Stimulated activated CD4-positive, alpha-beta T cell treated with anti-CD3 and anti-CD28 coated beads, Interleukin-2, amount 100 ng/mL, for 48 hours (primary cell): ENCODE measurements around the gene RPS29.

ENCODE experiments used
- DNase-seq, 2 donors: peaks; one replicate each; pipeline ENCODE4 v3.0.0-alpha.2; 2020

The RPS29 gene

DNA sequence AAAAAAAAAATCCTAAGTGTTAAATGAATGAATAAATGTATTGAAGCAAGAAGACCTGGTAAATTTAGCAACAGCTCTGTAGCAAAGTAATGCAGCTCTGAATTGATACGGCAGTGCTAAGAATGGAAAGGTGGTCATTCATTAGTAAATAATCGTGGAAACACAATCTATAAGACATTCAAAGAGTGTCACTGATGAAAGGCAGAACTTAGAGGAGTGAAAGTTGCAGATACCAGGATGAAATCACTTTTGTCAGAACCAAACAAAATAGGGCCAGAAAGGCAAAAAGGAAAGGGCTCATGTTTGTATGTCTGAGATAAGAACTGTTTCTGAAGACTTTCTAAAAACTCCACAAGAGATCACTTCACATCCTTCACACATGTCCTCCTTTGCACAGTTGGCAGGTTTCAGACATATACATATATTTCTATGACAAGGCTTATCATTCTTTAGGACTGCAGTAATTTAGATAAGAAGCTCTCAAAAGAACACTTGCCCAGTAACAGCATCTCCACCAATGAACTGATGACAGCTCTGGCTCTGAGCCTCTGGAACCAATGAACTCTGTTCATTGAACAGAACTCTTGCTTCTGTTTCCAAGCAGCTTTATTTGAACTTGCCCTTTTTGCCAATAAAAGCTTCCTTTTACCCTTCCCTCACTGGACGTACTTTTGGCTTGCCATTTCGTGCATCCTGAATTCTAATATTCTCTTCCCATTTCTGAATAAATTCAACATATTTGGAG lies 8.3 kb upstream of the RPS29 start:
- no peak for DNase-seq

DNA sequence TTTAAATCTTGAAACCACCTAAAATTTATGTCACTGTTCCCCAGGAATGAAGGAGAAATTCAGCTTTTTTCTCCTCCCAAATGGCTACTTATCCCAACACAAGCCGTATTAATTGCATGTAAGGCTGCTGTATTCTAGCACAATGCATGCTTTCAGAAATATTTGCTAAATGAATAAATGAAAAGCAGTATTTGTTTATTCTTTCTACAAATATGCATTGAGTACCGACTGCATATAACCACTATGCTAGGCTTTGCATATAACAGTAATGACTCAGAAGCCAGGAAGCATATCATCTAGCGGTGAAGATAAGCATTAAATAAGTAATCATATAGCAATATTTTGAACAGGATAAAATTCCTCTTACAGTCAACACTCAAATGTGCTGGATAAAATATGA lies 6.8 kb upstream of the RPS29 start:
- DNase-seq: no peak

DNA sequence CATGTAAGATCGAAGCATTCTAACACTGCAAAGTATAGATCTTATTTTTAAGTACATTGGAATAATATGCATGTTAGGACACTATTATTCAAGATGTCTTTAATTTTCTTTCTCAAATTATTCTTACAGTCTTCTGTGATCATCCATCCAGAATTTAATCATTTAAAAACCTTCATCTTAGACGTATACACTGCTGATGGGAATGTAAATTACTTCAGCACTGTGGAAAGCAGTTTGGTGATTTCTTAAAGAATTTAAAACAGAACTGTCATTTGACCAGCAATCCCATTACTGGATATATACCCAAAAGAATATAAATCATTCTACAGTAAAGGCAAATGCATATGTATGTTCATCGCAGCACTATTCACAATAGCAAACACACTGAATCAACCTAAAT lies 3.2 kb upstream of the RPS29 start:
- DNase-seq: no peak

DNA sequence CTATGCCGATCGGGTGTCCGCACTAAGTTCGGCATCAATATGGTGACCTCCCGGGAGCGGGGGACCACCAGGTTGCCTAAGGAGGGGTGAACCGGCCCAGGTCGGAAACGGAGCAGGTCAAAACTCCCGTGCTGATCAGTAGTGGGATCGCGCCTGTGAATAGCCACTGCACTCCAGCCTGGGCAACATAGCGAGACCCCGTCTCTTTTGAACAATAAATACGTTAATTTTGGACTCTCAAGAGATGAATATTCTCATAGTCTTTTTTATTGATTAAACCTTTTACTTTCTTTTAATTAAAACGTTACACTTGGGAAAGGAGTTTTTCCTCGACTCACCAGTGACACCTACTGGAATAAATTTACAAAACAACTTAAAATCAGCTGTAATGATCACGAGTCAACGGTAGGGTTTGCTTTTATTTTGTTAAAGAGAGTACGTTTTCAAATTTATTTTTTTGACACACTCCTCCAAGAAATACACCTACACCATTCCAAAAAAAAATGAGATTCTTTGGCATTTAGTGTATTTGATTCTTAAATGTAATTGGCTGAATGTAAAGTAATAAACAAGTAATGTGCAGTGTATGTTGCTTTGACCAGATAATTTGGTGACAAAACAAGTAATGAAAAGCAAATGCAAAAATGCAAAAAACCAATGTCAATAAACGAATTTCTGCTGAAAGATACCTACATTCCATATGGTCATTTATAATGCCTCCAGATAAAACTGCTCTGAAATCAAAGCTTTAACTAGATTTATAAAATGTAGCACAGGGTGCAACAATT lies 687 bp upstream of the RPS29 start:
- peak in 1 of 2 donors; percentile 40 for DNase-seq

DNA sequence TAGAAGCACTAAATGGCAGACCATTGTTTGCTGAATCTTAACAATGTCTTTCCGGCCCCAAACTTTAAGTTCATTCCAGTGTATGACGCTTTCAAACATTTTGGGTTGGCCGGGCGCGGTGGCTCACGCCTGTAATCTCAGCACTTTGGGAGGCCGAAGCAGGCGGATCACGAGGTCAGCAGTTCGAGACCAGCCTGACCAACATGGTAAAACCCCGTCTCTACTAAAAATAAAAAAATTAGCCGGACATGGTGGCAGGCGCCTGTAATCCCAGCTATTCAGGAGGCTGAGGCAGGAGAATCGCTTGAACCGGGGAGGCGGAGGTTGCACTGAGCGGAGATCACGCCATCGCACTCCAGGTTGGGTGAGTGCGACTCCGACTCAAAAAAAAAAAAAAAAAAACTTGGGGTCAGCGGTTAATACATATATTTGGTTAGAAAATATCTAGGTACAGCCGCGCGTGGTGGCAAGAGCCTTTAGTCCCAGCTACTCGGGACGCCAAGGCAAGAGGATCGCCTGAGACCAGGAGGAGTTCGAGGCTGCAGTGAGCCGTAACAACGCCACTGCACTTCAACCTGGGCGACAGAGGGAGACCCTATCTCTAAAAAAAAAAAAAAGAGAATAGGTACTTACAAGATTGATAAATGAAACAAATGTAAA lies 1.1 kb downstream of the RPS29 start:
- peak in 1 of 2 donors; percentile 25 for DNase-seq

DNA sequence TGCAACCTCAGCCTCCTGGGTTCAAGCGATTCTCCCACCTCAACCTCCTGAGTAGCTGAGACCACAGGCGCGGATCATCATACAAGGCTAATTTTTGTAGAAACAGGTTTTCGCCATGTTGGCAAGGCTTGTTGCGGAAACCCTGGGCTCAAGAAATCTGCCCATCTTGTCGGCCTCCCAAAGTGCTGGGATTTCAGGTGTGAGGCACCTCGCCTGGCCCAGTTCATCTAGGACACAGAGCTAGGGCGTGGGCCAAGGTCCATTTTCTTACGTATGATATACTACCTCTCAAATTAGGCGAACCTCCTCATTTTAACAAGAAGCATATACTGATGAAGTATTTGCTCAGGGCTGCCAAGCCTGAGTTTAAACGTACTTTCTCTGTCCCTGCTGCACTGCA lies 2.1 kb downstream of the RPS29 start:
- DNase-seq: no peak

DNA sequence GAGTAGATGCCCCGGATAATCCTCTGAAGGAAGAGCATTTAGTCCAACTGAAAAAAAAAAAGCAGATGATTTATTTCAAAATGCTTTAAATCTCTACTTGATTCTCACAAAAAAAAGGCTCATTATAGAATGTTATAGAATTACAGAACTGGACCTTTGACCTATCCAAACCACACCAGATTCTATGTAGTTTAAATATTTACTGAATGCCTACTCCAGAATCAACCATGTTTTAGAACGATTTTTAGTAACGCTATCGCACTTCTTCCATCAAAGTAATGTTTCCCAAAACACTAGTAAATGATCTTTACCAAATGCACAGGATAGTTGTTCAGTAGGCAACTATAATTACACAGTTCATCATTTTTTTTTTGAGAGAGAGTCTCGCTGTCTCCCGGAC lies 2.6 kb downstream of the RPS29 start:
- no peak for DNase-seq

DNA sequence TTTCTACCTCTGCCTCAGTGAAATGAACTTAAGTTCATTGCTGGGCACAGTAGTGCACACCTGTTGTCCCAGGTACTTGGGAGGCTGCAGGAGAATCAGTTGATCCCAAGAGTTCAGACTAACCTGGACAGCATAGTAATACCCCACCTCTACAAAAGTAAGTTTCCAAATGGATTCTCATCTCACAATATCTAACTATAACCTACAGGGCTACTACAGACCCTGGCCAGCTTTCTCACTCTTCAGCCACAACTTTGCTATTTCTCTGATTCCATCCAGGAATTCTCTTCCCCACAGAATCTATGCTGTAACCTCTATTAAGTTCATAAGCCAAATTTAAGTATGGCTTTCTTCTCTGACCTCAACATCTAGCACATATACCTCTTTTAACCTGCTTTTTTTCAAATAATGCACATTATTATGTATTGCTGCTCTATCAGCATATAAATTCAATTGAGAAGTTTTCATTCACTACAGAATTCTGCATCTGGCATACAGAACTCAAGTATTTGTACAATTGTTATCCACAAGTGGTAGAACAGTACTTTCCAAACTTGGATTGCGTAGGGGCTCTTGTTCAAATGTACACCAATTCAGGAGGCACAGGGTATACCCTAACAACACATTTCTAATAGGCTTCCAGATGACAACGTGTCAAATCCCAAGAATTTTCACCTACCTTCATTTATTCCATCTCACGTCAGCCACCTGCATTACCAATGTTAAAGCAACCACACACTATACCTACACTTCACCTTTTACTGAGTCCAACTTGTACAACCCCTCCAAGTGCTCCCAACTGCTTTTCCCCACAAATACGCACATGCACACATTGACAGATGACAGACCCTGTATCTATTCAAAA lies 3.8 kb downstream of the RPS29 start:
- no peak for DNase-seq

DNA sequence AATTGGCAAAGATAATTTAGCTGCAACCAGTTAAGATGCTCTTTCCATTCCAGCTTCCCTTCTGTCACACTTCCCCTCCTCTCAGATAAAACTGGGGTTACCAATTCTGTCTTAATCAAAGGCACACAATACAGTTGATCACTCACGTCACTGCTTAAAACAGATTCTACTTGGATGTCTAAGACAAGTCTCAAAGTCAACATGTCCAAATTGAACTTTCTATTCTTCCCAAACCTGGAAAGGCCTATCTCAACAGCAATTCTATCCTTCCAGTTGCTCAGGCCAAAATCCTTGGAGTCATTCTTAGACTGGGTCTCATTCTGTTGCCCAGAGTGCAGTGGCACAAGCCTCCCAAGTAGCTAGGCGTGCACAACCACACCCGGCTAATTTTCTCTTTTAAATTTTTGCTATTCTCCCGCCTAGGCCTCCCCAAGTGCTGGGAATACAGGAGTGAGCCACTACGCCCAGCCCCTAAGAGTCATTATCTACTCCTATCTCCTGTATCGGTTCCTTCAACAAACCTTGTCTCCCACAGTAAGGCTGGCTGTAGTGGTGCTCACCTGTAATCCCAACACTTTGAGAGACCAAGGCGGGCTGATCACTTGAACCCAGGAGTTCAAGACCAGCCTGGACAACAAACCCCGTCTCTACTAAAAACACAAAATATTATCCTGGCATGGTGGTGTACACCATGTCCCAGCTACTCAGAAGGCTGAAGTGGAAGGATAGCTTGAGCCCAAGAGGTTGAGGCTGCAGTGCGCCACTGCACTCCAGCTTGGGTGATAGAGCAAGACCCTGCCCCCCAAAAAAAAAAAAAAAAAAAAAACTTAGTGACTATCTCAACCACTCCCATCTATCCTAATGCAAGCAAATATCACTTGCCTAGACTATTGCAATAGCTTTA lies 4.7 kb downstream of the RPS29 start:
- no peak for DNase-seq

DNA sequence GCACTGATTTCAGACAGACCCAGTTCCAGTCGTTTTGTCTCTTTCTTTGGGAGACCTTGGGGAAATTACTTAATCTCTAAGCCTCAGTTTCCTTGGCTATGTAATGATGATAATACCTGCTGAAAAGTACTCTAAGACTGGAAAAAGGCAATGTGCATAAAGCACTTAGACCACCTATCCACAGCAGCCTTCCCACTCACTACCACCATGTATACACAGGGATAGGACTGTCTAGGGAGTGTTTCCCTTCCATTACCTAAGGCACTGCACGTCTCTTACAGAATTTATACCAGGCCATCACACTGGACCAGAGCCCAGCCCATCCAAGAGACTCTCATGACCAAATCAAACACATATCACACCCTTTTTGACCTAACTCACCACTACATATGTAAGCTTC lies 6.3 kb downstream of the RPS29 start:
- DNase-seq: no peak

DNA sequence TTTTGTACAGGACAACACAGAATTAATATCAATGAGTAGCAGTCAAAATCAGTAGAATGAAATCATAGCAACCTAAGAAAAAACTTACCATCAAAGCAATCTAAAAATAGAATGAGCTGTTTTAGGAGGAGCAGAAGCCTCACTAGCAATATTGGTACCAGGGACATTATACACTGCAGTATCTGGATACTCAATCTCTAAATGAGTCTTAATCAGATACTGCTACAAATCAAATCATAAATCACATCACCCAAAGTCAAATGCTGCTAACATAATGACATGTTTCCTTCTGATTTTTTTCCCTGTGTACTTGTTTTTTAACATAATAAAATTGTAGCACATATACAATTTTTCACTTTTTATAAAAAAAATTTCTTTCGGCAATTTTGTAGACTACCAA lies 8.0 kb downstream of the RPS29 start:
- DNase-seq: no peak

DNA sequence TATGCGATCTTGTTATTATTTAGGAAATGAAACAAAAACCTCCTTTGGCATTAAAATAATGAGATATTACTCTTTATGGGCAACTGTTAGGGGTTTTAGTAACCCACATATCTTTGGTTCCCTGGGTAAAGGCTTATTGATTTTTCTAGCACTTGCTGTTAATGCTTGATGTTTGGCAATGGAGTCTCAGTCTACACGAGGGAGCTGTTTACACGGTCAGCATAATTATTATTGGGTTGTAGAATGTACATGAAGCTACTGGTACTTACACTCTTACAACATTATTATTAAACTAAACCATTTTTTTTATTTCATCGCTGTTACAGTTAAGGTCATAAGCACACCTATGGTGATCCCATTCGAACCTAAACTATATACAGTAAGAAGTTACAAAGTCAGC lies 12.1 kb downstream of the RPS29 start:
- no peak for DNase-seq

DNA sequence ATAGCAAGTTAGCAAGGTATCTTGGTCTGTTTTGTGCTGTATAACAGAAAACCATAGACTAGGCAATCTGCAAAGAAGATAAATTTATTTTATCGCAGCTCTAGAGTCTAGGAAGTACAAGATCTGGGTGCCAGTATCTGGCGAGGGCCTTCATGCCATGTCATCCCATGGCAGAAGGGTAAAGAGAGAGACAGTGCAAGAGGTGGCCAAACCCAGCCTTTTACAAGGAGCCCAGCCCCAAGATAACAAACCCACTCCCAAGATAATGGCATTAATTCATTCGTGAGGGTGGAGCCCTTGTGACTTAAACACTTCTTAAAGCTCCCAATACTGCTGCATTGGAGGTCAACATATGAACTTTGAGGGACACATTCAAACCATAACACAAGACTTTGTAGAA lies 16.9 kb downstream of the RPS29 start:
- DNase-seq: no peak

DNA sequence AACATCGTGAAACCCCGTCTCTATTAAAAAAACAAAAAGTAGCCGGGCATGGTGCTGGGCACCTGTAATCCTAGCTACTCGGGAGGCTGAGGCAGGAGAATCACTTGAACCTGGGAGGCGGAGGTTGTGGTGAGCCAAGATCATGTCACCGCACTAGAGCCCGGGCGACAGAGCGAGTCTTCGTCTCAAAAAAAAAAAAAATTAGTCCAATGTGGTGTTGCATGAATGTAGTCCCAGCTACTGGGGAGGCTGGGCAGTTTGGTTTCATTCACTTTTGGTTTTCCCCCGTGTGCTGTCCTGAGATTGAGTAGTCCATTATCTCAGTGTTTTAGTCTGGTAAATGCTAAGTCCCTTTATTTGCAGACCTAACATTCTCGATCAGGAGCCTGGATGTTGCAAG lies 19.5 kb downstream of the RPS29 start:
- DNase-seq: no peak

DNA sequence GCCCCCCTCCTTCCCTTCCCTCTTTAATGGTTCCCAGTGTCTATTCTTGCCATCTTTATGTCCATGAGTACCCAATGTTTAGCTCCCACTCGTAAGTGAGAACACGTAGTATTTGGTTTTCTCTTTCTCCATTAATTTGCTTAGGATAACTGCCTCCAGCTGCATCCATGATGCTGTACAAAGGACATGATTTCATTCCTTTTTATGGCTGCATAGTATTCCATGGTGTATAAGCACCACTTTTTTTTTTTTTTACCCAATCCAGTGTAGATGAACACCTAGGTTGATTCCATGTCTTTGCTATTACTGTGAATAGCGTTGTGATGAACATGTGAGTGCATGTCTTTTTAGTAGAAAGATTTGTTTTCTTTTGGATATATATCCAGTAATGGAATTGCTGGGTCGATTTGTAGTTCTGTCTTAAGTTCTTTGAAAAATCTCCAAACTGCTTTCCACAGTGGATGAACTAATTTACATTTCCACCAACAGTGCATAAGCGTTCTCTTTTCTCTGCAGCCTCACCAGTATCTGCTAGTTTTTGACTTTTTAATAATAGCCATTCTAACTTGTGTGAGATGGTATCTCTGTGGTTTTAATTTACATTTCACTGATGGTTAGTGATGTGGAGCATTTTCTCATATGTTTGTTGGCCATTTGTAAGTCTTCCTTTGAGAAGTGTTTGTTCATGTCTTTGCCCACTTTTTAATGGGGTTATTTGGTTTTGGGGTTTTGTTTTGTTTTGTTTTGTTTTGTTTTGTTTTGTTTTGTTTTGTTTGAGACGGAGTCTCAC lies 26.0 kb downstream of the RPS29 start:
- DNase-seq: no peak

DNA sequence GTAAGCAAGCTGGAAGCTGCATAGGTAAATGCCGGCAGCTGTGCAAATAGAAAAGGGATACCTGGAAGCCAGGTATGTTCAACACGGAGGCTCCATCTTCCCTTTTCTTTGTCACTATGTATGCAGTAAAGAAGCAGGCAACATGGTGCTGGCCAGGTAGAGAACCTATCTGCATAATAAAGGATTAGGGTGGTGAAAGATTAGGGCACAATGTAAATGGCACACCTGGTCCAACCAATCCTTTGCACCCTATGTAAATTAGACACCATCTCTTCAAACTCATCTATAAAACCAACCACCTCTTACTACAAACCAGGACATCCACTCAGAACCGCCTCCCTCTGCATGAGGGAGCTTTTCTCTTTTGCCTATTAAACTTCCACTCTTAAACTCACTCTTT lies 32.3 kb downstream of the RPS29 start:
- no peak for DNase-seq

DNA sequence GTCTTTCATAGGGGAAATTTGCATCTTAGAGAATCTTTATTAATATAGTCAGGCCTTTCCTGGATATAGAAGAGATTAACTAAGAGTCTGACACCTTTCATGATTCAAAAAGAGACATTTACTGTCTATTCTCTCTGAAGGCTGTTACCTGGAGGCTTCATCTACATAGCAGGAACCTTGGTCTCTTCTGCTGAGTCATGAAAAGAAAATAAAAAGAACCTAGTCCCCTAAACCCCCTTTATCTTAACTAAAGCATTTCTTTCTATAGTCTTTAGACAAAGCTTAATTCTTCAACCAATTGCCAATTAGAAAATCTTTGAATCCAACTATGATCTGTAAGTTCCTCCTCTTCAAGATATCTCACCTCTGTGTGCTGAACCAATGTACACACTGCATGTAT lies 33.1 kb downstream of the RPS29 start:
- no peak for DNase-seq

DNA sequence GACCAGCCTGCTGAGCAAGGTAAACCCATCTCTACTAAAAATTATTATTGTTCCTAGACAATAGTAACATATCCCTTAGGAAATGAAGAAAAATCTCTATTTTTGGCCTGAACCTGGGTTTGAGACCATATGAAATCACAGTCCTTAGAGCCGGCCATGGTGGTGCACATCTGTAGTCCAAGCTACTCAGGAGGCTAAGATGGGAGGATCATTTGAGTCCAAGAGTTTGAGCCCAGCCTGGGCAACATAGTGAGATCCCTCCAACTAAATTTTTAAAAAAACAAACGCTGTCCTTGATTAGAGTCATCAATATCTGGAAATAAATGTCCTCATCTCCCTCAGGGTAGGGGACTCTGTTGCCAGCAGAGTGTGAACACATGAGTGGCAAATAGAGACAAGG lies 34.6 kb downstream of the RPS29 start:
- DNase-seq: no peak

DNA sequence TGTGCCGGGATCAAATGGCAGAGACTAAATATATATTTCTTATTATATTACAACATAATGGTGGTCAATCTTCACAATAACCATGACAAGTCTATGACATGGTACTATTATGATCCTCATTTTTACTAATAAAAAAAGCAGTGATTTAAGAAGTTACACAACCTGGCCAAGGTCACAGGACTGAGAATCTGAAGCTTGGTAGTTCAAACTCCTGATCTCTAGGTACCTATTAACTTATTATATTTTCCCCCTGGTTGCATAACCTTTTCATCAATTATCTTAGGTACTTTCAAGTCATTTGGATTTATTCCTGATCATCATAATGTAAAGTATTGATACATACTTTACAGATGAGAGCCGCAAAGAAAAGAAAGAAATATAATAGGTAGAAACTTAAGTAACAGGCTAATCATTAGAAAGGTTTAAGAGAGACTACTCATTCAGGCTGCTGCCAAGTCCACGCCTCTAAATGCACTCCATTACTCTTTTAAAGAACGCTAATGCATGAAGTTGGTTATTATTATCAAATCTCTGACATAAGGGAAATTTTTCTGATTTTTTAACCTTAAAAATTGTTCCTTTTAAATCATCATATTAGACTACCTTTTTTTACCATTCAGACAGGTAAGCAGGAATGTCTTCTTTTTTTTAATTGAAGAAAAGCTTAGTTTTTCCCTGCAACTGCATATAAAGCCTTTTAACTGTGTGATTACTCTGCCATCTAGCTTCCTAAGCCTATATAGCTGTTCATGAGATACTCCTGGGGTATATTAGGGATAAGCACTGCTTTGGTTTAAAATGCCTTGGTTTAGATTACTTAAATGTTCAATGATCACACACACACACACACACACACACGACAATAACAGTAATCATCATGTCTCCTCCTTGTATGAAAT lies 35.6 kb downstream of the RPS29 start:
- no peak for DNase-seq

DNA sequence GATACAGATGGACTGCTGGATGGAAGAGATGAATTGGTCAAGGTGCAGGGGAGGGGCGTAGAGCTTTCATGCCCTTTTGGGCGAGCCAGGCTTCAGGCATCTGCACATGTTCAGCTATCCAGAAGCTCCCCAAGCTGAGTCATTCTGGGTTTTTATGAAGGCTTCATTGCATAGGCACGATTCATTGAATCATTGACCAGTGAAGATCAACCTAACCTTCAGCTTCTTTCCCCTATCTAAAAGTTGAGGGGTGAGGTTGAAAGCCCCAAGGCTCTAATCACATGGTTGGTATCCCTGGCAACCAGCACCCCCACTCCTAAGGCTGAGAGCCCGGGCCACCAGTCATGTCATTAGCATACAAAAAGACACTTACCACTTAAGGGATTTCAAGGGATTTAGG lies 36.3 kb downstream of the RPS29 start:
- DNase-seq: no peak
